GM18502 (cell line): Measurements from ENCODE around the gene FHOD3.
A peak's percentile ranks its signal among the peaks of the same experiment; 100 is the strongest.

Experiments used
- ATAC-seq: cut with Tn5 transposase; IDR thresholded peaks from one replicate; pipeline ENCODE4 v1.9.1; 2021; ENCODE audit warnings: mild to moderate bottlenecking; ENCODE audit not compliant: unreplicated experiment, poor library complexity

FHOD3 gene

DNA sequence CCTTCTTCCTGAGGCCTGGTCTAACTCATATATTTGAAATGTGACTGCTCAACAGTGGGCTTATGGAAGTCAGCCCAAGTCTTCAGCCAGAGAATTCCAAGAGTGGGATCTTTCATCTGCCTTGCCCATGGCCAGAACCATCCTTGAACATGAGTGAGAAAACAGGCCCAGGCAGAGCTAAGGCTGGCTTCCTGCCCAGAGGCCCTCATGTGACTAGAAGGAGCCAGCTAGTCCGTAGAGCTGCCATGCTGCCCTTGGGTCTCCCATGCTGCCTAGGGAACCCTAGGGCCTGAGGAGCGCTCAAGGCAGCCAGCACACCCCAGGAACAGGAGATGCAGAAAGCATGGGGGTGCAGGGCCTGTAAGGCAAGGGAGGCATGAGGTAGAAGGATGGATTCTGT, 203.6 kb downstream of the FHOD3 start:
- ATAC-seq = no peak

- ATAC-seq = no peak
These were observed 206.0 kb downstream of the FHOD3 start for GRCh38 chr18:36503477-36503876.

DNA sequence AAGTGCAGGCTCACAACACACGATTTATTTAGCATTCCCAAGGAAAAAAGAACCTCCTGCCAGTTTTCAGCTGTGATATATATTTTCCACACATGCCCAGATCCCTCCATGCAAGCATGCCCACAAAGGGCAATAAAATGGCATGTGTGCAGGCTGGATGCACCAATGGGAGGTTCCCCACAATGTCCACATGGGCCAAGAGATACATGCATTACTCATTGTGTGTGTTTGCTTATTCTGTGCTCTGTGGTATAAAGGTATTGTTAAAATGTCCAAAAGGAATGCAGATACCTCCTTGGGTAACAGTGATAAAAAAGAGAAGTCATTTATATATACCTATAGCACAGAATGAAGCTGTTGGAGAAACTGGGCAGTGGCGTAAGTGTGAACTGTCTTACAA, 207.4 kb downstream of the FHOD3 start:
- no peak for ATAC-seq

GRCh38 chr18:36505665-36506064, 208.2 kb downstream of the FHOD3 start:
- ATAC-seq = no peak

- no peak for ATAC-seq
These were observed 212.2 kb downstream of the FHOD3 start for GRCh38 chr18:36509646-36510197.

GRCh38 chr18:36511791-36512352, 214.4 kb downstream of the FHOD3 start:
- ATAC-seq = no peak

DNA sequence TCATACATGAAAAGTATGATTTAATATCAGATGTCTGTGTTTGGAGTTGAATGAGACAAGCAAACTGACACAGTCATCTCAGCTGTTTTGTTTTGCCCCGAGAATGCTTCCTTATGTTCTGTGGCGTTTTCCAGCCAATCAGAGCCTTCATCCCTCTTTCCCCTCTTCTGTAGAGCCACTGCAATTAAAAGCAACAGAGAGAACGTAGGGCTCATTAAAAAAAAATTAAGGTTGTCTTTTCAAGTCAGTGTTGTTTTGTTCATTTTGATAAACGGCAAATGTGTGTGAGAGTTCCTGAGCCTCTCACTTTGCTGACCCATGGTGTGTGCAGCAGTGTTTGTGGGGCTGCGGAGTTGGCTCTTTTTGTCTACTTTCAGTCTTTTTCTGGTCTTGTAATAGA, 216.0 kb downstream of the FHOD3 start:
- no peak for ATAC-seq

GRCh38 chr18:36514778-36515177, 217.3 kb downstream of the FHOD3 start:
- no peak for ATAC-seq

GRCh38 chr18:36516258-36516657, 218.7 kb downstream of the FHOD3 start:
- no peak for ATAC-seq

GRCh38 chr18:36516726-36517125, 219.2 kb downstream of the FHOD3 start:
- ATAC-seq = no peak

- no peak for ATAC-seq
These were observed 221.3 kb downstream of the FHOD3 start for GRCh38 chr18:36518839-36519238.

- ATAC-seq = peak; percentile 67
These were observed 221.8 kb downstream of the FHOD3 start for GRCh38 chr18:36519358-36519757.

GRCh38 chr18:36522509-36522908, 225.0 kb downstream of the FHOD3 start:
- no peak for ATAC-seq

DNA sequence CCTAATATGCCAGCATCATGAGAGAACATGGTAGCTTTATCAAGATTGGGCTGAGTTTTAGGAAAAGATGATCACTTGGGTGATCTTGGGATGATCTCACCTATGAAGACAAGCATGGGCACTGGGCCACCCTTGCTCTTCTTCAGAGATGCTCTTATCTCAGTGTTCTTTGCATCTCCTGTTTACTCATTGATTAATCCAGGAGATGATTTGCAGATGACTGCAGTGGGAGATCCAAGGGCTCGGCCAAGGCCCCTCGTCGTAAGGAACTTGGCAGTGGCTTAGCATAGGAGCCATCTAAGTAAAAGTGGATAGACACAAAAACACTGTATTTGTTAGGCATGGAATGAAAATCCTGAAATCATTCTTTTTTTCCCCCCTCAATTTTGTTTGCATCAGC, 228.4 kb downstream of the FHOD3 start:
- no peak for ATAC-seq

- no peak for ATAC-seq
These were observed 229.1 kb downstream of the FHOD3 start for GRCh38 chr18:36526611-36527010.

DNA sequence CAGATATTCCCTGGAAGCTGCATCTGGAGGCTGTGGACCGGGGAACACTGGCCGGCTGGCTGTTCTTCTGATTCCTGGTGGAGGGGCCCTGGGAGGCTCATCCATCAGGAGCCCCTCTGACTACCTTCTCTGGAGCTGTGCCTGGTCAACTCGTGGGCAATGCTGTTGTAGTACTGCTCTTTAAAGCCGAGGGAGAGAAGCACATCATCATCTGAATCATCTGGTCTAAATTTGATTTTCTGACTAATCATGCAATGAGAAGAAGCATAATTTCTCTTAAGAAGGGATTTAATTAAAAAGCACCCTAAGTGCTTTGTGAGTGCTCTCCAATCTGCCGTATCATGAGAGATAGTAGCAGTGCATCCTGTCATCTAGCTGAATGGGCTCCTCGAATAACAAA, 229.5 kb downstream of the FHOD3 start:
- ATAC-seq = no peak

DNA sequence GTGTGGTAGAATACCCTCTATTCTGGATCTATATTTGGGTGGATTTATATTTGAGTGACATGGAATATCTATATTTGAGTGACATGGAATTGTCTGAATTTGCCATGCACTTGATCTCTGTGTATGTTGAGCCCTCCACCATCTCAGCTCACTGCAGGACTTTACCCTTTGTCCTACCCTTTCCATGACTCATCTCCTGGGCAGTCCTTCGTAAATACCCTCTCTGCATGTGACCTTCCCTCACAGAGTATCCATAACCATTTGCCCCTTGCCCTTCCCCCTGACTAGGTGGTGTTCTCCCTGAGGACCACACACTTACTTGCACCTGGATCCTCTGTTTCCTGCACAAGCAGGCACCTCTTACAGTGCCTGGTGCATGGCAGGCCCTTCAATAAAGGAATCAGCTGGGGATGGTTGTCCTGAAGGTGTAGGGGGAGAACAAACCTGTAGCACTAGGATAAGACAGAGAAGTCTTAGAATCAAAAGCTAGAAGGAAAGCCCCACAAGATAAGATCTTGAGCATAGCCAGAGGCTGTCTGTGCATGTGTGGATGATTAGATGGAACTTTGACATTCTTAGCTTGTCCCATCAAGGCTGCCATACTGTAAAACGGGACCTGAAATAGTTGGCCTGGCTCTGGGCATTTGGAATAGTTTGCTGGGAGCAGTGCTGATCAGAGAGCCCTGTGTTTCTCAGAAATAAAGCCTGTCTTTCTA, 230.4 kb downstream of the FHOD3 start:
- ATAC-seq = no peak

GRCh38 chr18:36529747-36530146, 232.2 kb downstream of the FHOD3 start:
- ATAC-seq = no peak

- no peak for ATAC-seq
These were observed 233.3 kb downstream of the FHOD3 start for GRCh38 chr18:36530676-36531405.

- ATAC-seq = no peak
These were observed 234.1 kb downstream of the FHOD3 start for GRCh38 chr18:36531636-36532035.

DNA sequence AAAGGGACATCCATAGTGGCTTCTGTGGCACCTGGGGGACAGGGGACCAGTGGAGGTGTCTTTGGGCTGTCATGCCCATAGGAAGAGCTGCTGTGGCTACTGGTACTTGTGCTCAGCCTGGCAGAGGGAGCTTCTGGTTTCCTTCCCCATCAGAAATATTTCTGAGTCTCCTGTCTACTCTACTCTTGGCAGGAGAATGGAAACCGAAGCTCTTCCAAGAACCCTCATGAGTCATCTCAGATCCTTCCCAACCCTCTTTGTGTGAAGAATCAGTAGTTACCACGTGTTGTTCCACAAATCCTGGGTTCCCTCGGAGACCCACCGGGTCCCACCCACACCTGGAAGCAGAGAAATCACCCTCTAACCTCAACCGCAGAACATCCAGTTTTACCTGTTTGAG, 234.9 kb downstream of the FHOD3 start:
- no peak for ATAC-seq
